AG09309 (cell line): ENCODE data around the gene SLC38A5.
A peak's percentile ranks its signal among the peaks of the same experiment; 100 is the strongest.

Experiments used
- DNase-seq: peaks from one replicate; pipeline ENCODE4 v3.0.0-alpha.2; 2010; ENCODE audit warnings: low read depth
- H3K4me3 ChIP-seq: 2 replicates; pipeline ENCODE4 v1.5.1; 2011; ENCODE audit warnings: mild to moderate bottlenecking, low read depth, low read length, moderate library complexity; ENCODE audit not compliant: control insufficient read depth
- TF ChIP-seq, protein P1 (sequence below): IDR thresholded peaks from 2 replicates; pipeline ENCODE4 v1.5.1; 2011; ENCODE audit warnings: mild to moderate bottlenecking, low read depth, low read length, inconsistent platforms; ENCODE audit not compliant: insufficient read depth, control insufficient read depth; ENCODE audit errors: missing control alignments

SLC38A5 gene

DNA sequence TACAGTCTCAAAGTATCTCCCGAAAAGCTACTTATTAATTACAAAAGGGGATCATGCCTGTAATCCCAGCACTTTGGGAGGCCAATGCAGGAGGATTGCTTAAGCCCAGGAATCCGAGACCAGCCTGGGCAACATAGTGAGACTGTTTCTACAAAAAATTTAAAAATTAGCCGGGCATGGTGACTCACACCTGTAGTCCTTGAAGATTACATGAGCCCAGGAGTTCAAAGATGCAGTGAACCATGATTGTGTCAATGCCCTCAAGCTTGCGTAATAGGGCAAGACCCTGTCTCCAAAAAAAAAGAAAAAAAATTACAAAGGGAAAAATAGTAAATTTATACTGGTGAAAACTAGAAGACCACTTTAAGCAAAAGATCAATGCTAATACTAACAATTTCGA, 35.4 kb upstream of the SLC38A5 start:
- no peak overlapping the region for H3K4me3 ChIP-seq
- DNase-seq, result no peak
- TF ChIP-seq, protein P1, sequence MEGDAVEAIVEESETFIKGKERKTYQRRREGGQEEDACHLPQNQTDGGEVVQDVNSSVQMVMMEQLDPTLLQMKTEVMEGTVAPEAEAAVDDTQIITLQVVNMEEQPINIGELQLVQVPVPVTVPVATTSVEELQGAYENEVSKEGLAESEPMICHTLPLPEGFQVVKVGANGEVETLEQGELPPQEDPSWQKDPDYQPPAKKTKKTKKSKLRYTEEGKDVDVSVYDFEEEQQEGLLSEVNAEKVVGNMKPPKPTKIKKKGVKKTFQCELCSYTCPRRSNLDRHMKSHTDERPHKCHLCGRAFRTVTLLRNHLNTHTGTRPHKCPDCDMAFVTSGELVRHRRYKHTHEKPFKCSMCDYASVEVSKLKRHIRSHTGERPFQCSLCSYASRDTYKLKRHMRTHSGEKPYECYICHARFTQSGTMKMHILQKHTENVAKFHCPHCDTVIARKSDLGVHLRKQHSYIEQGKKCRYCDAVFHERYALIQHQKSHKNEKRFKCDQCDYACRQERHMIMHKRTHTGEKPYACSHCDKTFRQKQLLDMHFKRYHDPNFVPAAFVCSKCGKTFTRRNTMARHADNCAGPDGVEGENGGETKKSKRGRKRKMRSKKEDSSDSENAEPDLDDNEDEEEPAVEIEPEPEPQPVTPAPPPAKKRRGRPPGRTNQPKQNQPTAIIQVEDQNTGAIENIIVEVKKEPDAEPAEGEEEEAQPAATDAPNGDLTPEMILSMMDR, result no peak

DNA sequence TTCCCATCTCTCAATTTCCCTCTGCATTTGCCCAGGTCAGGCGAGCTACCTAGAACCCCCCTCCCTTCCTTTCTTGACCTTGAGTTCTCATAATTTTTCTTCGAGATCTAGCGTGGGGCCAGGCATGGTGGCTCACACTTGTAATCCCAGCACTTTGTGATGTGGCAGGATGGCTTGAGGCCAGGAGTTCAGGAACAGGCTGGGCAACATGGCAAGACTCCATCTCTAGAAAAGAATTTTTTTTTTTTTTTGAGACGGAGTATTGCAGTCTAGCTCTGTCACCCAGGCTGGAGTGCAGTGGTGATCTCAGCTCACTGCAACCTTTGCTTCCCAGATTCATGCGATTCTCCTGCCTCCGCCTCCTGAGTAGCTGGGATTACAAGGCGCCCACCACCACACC, 34.2 kb upstream of the SLC38A5 start:
- no peak overlapping the region for H3K4me3 ChIP-seq
- DNase-seq, result no peak
- TF ChIP-seq, protein P1, result no peak

DNA sequence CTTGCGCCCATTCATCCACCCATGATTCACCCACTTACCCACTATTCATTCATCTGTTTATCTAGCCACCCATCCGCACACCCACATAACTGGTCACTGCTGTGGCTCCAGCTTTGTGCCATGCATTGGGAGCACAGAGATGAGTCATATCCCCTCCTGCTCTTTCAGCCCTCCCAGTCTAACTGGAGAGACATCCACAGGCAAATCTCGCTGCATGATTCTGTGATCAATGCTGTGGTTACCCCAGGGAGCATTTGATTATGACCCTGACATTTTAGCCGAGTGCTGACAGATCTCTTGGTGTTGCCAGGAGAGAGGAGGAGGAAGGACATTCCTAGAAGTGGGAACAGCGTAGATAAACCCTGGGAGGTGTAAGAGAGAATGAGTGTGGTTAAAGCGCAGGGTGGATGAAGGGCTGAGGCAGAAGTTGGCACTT, 28.3 kb upstream of the SLC38A5 start:
- peak; percentile 45 for DNase-seq
- H3K4me3 ChIP-seq, result no peak overlapping the region
- TF ChIP-seq, protein P1, result no peak

DNA sequence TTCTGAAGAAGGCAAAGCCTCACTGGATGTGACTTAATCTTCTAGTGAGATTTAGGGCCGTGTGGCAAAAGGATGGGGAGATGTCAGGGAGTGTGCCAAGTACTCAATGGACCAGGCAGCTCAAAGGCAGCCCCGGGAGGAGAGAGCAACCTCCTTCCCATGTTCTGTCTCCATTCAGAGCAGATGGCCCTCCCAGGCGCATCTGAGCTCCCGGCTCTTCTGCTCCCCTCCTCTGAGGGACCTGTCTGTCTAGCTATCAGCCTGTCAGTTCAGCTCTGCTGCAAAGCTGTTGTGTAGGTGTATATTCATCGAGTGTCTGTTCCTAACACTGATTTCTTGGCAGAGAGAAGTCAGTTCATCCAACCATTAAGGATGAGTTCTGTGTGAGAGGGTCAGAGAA, 27.8 kb upstream of the SLC38A5 start:
- DNase-seq, result no peak
- H3K4me3 ChIP-seq, result no peak overlapping the region
- TF ChIP-seq, protein P1, result no peak

DNA sequence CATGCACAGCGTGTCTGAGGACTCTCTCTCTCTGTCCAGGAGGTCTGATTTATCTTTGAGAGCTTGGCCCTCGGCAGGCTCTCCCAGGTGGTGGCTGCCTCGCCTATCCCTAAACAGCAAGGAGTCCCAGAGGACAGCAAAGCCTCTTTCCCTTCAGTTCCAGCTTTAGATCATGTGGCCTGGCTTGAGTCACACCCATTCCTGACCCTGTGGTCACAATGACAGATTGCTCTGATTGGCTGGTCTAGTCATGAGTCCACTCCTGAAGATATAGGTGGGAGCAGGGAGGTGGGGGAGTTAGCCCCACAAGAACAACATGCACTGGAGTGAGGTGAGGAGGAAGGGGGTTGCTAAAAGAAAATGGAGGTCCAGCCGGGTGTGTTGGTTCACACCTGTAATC, 26.6 kb upstream of the SLC38A5 start:
- TF ChIP-seq, protein P1, result no peak
- no peak overlapping the region for H3K4me3 ChIP-seq
- no peak for DNase-seq

DNA sequence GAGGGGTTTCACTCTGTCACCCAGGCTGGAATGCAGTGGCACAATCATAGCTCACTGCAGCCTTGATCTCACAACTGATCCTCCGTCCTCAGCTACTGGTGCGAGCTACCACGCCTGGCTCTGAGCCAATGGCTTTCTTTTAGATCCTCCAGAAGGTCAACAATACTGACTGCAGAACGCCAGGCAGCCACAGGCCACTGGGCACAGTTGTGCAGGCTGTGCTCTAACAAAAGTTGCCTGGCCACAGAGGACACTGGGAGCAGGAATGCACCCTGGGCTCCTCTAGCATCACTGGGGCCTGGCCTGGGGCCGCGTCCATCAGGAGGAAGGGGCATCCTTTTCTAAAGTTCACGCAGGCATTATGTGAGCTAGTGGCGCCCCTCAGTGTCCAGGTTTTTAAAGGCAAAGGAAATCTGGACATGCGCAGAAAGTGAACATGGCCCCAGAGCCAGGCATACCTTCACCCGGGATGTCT, 23.9 kb upstream of the SLC38A5 start:
- no peak for DNase-seq
- H3K4me3 ChIP-seq, result no peak overlapping the region
- TF ChIP-seq, protein P1, result peak; percentile 35

DNA sequence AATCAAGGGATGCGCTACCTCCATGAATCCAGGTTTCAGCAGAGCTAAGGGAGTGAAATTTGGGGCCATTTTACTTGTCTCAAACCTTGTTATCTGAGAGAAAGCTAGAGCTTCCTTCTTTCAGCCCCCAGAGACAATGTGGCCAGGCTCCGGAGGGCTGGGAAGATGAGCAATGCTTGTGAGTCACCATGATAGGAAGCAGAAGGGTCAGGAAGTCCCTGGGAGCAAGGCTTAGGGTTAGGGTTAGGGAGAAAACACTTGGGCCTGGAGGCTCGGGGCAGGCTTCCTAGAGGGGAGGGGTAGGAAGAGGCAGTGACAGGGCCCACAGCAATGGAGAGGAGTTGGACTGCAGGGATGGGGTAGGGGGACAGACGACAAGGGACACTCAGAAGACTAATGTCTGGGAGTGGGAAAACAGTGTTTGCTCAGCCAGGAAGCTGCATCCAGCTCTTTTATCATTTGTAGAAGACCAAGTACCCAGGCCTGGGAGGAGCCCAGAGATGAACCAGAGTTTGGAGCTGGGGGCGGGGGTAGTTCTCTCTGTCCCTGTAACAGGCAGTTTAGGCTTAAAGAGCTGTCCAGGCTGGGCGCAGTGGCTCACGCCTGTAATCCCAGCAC, 22.3 kb upstream of the SLC38A5 start:
- no peak for DNase-seq
- no peak overlapping the region for H3K4me3 ChIP-seq
- TF ChIP-seq, protein P1, result no peak
